A673 (cell line): ENCODE results near the gene SEMA5A. TPM values are rescaled to one million over a fixed set of nuclear protein-coding genes. Genes with fewer than 3 reads are reported as not detected.

Experiments used
- BruUV-seq: library from RNA; stranded (reverse); fragments of 400-500 nt; replicated peaks from 2 replicates; lab custom pipeline; 2021; lab: Mats Ljungman, UMichigan
- CTCF ChIA-PET: fragments of 300-600 bp; sonication (Branson Sonifier 250); formaldehyde crosslinking; loops from one replicate; lab custom pipeline; 2022; ENCODE audit warnings: antibody characterized with exemption; lab: Charles Lee
- POLR2A ChIA-PET: fragments of 300-600 bp; sonication (Branson Sonifier 250); formaldehyde crosslinking; loops from one replicate; lab custom pipeline; 2022; ENCODE audit warnings: antibody characterized with exemption; ENCODE audit not compliant: low non-redundant PET; lab: Charles Lee
- DNase-seq: peaks from one replicate; pipeline ENCODE4 v3.0.0-alpha.2; 2015; ENCODE audit warnings: low spot score
- H3K27ac ChIP-seq: fragments of 200-600 bp; sonication (generic); 2 replicates; pipeline ENCODE4 v1.5.1; 2016; ENCODE audit warnings: mixed run types, low read depth, mild to moderate bottlenecking, mixed read lengths, antibody characterized with exemption, low read length; ENCODE audit not compliant: poor library complexity, severe bottlenecking
- H3K27me3 ChIP-seq: fragments of 200-600 bp; sonication (generic); replicated peaks from 2 replicates; pipeline ENCODE4 v1.6.1; 2017; ENCODE audit warnings: mixed run types, low read depth, mild to moderate bottlenecking, mixed read lengths, antibody characterized with exemption, low read length; ENCODE audit not compliant: insufficient read depth, poor library complexity
- H3K36me3 ChIP-seq: fragments of 200-600 bp; sonication (generic); 2 replicates; pipeline ENCODE4 v1.6.1; 2016; ENCODE audit warnings: mixed run types, mild to moderate bottlenecking, mixed read lengths, antibody characterized with exemption, low read length; ENCODE audit not compliant: insufficient read depth, poor library complexity, severe bottlenecking
- H3K4me1 ChIP-seq: fragments of 200-600 bp; sonication (generic); 2 replicates; pipeline ENCODE4 v1.6.1; 2017; ENCODE audit warnings: mixed run types, mild to moderate bottlenecking, mixed read lengths, antibody characterized with exemption, low read length; ENCODE audit not compliant: insufficient read depth, poor library complexity, severe bottlenecking
- H3K4me3 ChIP-seq: fragments of 200-600 bp; sonication (generic); 2 replicates; pipeline ENCODE4 v1.5.1; 2016; ENCODE audit warnings: low read depth, mixed run types, mild to moderate bottlenecking, mixed read lengths, low read length; ENCODE audit not compliant: poor library complexity, severe bottlenecking
- H3K9me3 ChIP-seq: fragments of 200-600 bp; sonication (generic); 2 replicates; pipeline ENCODE4 v1.6.1; 2016; ENCODE audit warnings: mixed run types, low read depth, mild to moderate bottlenecking, mixed read lengths, antibody characterized with exemption, low read length; ENCODE audit not compliant: poor library complexity, severe bottlenecking
- EZH2 ChIP-seq: fragments of 200-600 bp; sonication (generic); IDR thresholded peaks from 2 replicates; pipeline ENCODE4 v1.6.1; 2017; ENCODE audit warnings: borderline replicate concordance, low read depth, mild to moderate bottlenecking, mixed read lengths, antibody characterized with exemption, low read length; ENCODE audit not compliant: poor library complexity, severe bottlenecking
- intact Hi-C: fragments of 100-400 bp; cut with micrococcal nuclease; formaldehyde crosslinking; loops from one replicate; pipeline ENCODE4 v1.10.0; 2022; ENCODE audit not compliant: unreplicated experiment
- total RNA-seq: library from RNA; stranded (reverse); gene quantifications from 2 replicates; pipeline ENCODE4 v1.2.3, GENCODE V29; 2021
- TF ChIP-seq, protein P1 (sequence below): fragments of 300-800, 200-600 bp; sonication (generic); conservative IDR thresholded peaks from 2 replicates; pipeline ENCODE4 v1.5.1; 2017; ENCODE audit warnings: low read depth, mild to moderate bottlenecking, antibody characterized with exemption, low read length, moderate library complexity, mixed read lengths

SEMA5A gene
- total RNA-seq, 1 experiment from 2014 or later: 0.17 TPM

DNA sequence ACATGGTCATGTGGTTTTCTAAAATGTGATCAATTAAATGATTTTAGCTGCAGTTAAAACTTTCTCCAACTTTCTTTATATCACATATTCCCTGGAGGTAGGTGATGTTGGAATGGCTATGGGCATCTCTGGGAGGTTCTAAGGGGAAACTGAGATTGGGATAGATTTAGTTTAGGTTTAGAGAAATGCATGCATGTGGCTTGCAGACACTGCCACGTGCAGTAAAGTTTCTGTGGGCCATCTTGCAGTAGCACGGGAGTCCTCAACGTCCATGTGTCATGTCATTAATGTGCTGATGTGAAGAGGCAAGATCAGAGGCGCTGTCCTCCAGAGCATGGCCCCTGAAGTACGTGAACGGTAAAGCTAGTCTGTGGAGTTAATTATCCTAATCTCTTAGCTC lies 532.7 kb downstream of the SEMA5A start:
- no TSS peak for BruUV-seq
- intact Hi-C loops: no loop called here
- Histone ChIP-seq H3K4me3 (no peak overlapping the region), H3K27ac (no peak overlapping the region), H3K36me3 (no peaks in the 10 kb centered on the region), H3K27me3 (no peaks in the 10 kb centered on the region), H3K4me1 (no peaks in the 10 kb centered on the region), H3K9me3 (peaks cover 7% of the 10 kb centered on the region)
- DNase-seq: no peak
- POLR2A ChIA-PET: no interaction called here
- CTCF ChIA-PET: no interaction called here
- no peak for TF ChIP-seq EZH2
- TF ChIP-seq, protein P1, sequence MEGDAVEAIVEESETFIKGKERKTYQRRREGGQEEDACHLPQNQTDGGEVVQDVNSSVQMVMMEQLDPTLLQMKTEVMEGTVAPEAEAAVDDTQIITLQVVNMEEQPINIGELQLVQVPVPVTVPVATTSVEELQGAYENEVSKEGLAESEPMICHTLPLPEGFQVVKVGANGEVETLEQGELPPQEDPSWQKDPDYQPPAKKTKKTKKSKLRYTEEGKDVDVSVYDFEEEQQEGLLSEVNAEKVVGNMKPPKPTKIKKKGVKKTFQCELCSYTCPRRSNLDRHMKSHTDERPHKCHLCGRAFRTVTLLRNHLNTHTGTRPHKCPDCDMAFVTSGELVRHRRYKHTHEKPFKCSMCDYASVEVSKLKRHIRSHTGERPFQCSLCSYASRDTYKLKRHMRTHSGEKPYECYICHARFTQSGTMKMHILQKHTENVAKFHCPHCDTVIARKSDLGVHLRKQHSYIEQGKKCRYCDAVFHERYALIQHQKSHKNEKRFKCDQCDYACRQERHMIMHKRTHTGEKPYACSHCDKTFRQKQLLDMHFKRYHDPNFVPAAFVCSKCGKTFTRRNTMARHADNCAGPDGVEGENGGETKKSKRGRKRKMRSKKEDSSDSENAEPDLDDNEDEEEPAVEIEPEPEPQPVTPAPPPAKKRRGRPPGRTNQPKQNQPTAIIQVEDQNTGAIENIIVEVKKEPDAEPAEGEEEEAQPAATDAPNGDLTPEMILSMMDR: no peak

DNA sequence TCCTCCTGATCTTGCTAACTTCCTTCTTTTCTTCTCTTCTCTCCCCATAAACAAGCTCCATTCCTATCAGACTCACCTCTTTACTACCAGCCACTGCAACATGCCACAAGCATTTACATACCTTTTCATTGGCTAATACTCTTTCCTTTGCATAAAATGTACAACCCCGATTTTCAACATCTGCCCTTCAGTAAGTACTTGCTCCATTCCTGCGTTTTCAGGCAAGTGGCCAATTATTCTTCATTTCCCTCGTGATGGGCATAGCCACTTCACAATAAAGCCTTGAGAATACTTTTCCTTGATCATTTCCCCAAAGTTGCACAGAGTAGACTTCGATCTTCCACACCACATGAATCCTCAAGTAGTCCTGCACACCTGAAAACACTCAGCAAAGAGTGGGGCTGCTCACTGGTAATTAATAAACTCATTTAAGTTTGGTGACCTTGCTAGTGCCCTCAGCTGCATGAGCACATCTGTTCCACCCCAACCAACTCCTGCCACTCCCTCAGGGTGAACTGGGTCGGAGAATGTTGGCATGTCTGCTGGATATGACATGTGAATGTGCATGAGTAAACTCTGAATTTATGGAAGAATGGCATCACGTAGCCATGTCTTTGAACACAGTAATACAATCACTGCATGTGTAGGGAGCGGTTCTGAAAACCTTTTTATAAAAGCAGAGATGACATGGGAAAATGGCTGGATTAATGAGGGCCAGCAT lies 535.8 kb downstream of the SEMA5A start:
- H3K9me3 ChIP-seq: peaks cover 6% of the 10 kb centered on the region
- BruUV-seq: no TSS peak
- H3K27ac ChIP-seq: no peak overlapping the region
- no peaks in the 10 kb centered on the region for H3K36me3 ChIP-seq
- ChIA-PET CTCF (no interaction called here), POLR2A (no interaction called here)
- no peak for DNase-seq
- intact Hi-C loops: no loop called here
- H3K4me1 ChIP-seq: no peaks in the 10 kb centered on the region
- H3K4me3 ChIP-seq: no peak overlapping the region
- H3K27me3 ChIP-seq: no peaks in the 10 kb centered on the region
- TF ChIP-seq EZH2: no peak
- TF ChIP-seq, protein P1: no peak

DNA sequence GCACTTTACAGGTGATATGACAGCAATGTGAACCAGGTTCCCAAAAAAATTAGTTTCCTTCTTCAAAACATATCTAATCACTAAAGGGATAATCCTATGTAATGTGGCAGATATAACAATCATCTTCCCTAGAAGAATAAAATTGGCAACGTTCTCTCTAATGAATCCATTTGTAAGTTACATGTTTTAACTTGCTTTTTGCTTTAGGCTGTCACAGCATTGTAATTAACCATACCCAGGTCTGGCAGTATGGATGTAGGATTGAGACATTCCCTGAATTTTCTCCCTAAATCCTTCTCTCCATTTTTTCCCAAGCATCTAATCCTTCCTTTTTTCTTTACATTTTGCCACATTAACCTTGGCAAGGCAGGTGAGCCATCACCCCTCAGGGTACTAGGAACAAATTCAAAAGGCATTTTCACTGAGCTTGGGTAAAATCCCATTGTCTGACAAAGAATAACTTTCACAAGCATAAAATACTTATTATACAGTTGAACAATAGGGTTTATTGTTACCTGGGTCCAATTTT lies 548.3 kb downstream of the SEMA5A start:
- intact Hi-C loops: no loop called here
- Histone ChIP-seq H3K4me3 (no peak overlapping the region), H3K4me1 (no peaks in the 10 kb centered on the region), H3K27ac (no peak overlapping the region), H3K9me3 (peaks cover 5% of the 10 kb centered on the region), H3K36me3 (no peaks in the 10 kb centered on the region), H3K27me3 (no peaks in the 10 kb centered on the region)
- no TSS peak for BruUV-seq
- TF ChIP-seq EZH2: no peak
- DNase-seq: no peak
- CTCF ChIA-PET: no interaction called here
- POLR2A ChIA-PET: no interaction called here

DNA sequence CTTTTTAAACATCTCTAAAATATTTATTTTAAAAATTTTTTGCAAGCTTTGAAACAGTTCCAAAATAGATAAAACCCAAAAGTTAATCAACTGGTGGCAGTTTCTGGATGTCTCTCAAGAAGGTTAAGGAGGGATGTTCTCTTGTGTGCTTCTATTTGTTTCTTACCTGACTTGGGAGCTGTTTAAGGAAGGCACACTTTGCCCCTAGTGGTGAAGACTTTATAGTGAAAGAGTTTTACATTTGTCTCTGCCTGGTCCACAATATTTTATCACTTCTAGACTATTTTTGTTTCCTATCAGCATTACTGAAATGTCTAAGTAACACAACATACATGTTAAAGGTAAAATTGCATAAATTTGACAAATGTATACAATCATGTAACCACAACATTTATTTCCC lies 552.8 kb downstream of the SEMA5A start:
- no peaks in the 10 kb centered on the region for H3K27me3 ChIP-seq
- TF ChIP-seq, protein P1: no peak
- TF ChIP-seq EZH2: no peak
- no peaks in the 10 kb centered on the region for H3K36me3 ChIP-seq
- H3K4me1 ChIP-seq: no peaks in the 10 kb centered on the region
- POLR2A ChIA-PET: no interaction called here
- H3K27ac ChIP-seq: no peak overlapping the region
- no peak for DNase-seq
- CTCF ChIA-PET: no interaction called here
- no TSS peak for BruUV-seq
- peaks cover 21% of the 10 kb centered on the region for H3K9me3 ChIP-seq
- H3K4me3 ChIP-seq: no peak overlapping the region
- intact Hi-C loops: no loop called here
